ENCODE measurements around the gene CES4A.
"Not testable (repeated sequence)": the region's sequence is repeated elsewhere in the genome, so short reads cannot be mapped to it uniquely, and the experiment has no call there.

The CES4A gene

GRCh38 chr16:66955363-66956153 lies 32.8 kb upstream of the CES4A start:
- DNase-seq (ENCODE audit: extremely low read depth in 1 of 2, low read depth in 1 of 2), result not testable (repeated sequence)

GRCh38 chr16:66956154-66956457 lies 32.3 kb upstream of the CES4A start:
- DNase-seq (ENCODE audit: extremely low read depth in 1 of 2, low read depth in 1 of 2), result not testable (repeated sequence)

- no peak for DNase-seq (ENCODE audit: extremely low read depth in 1 of 2, low read depth in 1 of 2)
These were observed 29.3 kb upstream of the CES4A start for GRCh38 chr16:66958857-66959703.

- no peak for DNase-seq (ENCODE audit: extremely low read depth in 1 of 2, low read depth in 1 of 2)
These were observed 28.7 kb upstream of the CES4A start for GRCh38 chr16:66959704-66960161.

DNA sequence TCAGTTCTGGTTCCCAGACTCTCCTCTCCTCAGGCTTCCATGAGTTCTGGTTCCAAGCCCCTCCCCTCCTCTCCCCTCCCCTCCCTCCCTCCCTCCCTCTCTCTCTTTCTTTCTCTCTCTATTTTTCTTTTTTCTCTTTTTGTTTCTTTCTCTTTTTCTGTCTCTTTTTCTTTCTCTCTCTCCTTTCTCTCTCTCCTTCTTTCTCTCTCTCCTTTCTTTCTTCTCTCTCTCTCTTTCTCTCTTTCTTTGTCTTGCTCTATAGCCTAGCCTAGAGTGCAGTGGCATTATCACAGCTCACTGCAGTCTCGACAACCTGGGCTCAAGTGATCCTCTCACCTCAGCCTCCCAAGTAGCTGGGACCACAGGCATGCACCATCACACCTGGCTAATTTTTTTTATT lies 28.1 kb upstream of the CES4A start:
- no peak for DNase-seq (ENCODE audit: extremely low read depth in 1 of 2, low read depth in 1 of 2)

- DNase-seq (ENCODE audit: extremely low read depth in 1 of 2, low read depth in 1 of 2), result peak in 1 of 2 donors; percentile 61
These were observed 27.2 kb upstream of the CES4A start, which contains the start of gene CES3 for GRCh38 chr16:66961065-66961744. Gene CES3 (plus strand): TSS chr16:66961266. CDS start chr16:66961308, 42 bp downstream.

- DNase-seq (ENCODE audit: extremely low read depth in 1 of 2, low read depth in 1 of 2), result no peak
These were observed 26.5 kb upstream of the CES4A start for GRCh38 chr16:66961914-66962313.

- no peak for DNase-seq (ENCODE audit: extremely low read depth in 1 of 2, low read depth in 1 of 2)
These were observed 24.3 kb upstream of the CES4A start for GRCh38 chr16:66964049-66964448.

- no peak for DNase-seq (ENCODE audit: extremely low read depth in 1 of 2, low read depth in 1 of 2)
These were observed 19.5 kb upstream of the CES4A start for GRCh38 chr16:66968847-66969246.

DNA sequence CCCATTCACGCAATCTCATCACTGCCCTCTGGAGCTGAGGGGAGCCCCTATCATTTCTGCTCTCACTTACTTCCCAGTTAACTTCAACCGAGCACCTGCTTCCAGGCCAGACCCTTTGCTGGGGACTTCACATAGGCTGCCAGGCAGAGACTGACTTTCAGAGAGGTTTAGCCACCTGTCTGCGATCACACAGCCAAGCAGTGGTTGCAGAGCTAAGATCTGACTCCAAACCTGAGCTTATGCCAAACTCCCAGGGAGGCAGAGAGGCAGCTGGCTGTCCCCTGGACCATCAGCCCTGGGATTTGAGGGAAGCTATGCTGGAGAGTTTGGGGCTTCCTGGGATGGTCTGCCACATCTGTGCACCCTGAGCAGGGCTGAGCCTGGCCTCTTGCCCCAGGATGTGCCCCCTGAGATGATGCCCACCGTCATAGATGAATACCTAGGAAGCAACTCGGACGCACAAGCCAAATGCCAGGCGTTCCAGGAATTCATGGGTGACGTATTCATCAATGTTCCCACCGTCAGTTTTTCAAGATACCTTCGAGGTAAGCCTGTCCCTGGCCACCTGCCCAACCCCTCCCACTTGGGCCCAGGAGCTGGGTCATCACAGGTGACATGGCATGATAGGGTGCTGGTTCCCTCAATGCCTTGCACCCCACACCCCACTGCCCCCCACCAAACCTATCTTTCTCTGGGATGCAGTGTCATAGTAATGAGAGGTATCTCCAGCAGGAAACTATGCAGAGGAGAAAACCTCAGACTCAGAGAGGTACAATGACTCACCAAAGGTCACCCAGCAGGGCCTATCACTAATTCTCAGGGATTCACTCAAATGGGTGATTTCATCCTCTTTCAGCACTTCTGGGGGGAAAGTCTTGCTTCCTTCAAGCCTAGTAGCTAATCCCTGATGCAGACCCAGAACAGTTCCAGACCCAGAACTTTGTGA lies 17.3 kb upstream of the CES4A start:
- no peak for DNase-seq (ENCODE audit: extremely low read depth in 1 of 2, low read depth in 1 of 2)

DNA sequence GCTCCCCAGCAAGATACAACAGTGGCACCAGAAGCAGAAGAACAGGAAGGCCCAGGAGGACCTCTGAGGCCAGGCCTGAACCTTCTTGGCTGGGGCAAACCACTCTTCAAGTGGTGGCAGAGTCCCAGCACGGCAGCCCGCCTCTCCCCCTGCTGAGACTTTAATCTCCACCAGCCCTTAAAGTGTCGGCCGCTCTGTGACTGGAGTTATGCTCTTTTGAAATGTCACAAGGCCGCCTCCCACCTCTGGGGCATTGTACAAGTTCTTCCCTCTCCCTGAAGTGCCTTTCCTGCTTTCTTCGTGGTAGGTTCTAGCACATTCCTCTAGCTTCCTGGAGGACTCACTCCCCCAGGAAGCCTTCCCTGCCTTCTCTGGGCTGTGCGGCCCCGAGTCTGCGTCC lies 15.4 kb upstream of the CES4A start:
- no peak for DNase-seq (ENCODE audit: extremely low read depth in 1 of 2, low read depth in 1 of 2)

GRCh38 chr16:66973716-66974115 lies 14.7 kb upstream of the CES4A start:
- no peak for DNase-seq (ENCODE audit: extremely low read depth in 1 of 2, low read depth in 1 of 2)

- not testable (repeated sequence) for DNase-seq (ENCODE audit: extremely low read depth in 1 of 2, low read depth in 1 of 2)
These were observed 14.0 kb upstream of the CES4A start for GRCh38 chr16:66974156-66974931.

- peak in 1 of 2 donors; percentile 74 for DNase-seq (ENCODE audit: extremely low read depth in 1 of 2, low read depth in 1 of 2)
These were observed 13.5 kb upstream of the CES4A start for GRCh38 chr16:66974932-66975246.

DNA sequence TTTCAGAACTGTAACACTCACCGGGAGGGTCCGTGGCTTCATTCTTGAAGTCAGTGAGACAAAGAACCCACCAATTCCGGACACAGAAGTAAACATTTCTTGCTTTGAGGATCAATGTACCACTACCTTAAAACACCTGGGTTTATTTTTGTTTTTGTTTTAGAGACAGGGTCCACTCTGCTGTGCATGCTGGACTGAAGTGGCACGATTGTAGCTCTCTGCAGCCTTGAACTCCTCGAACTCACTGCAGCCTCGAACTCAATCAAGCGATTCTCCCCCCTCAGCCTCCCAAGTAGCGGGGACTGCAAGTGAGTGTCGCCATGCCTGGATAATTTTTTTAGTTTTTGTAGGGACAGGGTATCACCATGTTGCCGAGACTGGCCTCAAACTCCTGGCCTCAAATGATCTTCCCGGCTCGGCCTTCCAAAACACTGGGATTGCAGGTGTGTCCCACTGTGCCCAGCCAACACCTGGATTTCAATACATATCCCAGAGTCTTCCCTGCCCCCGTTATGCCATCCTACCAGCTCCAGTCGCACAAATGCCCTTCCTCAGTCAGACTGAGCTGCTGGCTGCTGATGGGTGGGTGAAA lies 13.0 kb upstream of the CES4A start:
- no peak for DNase-seq (ENCODE audit: extremely low read depth in 1 of 2, low read depth in 1 of 2)

DNA sequence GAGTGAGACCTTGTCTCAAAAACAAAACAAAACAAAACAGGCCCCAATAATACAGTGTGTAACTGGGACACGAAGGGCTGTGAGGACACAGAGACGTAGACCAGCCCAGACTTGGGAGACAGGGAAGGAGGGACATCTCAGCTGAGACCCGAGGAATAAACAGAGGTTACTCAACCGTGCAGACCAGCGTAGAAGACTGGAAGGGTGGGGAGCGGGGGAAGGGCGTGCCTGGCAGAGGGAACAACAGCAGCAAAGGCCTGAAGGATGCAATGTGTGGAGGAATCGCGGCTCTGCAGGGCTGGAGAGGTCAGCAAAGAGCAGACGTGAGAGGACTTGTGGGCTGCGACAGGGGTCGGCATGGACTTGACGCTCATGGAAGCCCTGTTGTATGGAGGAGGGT lies 11.6 kb upstream of the CES4A start:
- DNase-seq (ENCODE audit: extremely low read depth in 1 of 2, low read depth in 1 of 2), result no peak

- peak; percentile 73 to 83 for DNase-seq (ENCODE audit: extremely low read depth in 1 of 2, low read depth in 1 of 2)
These were observed 10.9 kb upstream of the CES4A start for GRCh38 chr16:66977341-66978113.

- no peak for DNase-seq (ENCODE audit: extremely low read depth in 1 of 2, low read depth in 1 of 2)
These were observed 9.2 kb upstream of the CES4A start for GRCh38 chr16:66979011-66979717.

All from stimulated activated CD8-positive, alpha-beta memory T cell treated with anti-CD3 and anti-CD28 coated beads, Interleukin-7, amount 100 ng/mL, for 48 hours (primary cell).